ENCODE measurements around the gene GSK3B. TPM values are rescaled to one million over a fixed set of nuclear protein-coding genes. Genes with fewer than 3 reads are reported as not detected.

Gene GSK3B
- total and polyA plus RNA-seq, 2 donors (not counting 3 experiments of a cell fraction or from before 2014, with no cell fraction given), result 22.1 to 50.1 TPM

DNA sequence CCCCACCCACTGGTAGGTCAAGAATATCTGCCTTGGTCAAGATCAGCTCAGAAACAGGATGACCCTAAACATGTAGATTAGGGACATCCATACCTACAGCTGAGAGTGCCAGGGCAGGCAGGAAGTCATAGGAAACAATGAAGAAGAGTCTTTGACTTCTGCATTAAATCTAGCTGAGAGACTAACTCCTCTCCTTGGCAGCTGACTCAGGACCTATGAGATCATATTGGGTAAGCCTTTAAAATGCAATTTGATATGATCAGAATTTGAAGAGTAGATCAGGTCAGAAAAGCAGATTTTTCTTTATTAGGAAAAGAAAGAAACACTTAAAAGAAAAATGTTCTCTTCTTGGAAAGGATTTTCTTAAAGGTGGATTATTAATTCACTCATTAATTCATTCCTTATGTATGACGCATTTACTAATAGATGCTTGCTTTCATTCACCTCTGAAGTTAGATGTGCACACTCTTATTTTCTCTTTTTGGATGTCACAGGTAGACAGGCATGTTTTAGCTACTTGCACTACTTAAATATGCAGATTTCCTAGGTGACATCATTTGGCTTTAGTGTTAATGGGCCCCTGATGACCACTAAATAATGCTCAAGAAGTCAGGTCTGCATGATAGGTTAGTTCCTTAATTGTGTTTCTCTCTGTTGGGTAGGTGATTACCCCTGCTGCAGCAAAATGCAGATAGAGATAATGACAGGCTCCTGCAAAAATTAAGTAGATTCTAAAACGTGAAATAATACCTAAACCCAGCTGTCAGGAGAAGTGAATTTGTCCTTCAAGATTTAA lies 35.7 kb upstream of the GSK3B start:
- ChIA-PET CTCF (interaction anchor here (1.6 kb wide), 1 partner anchor 10 kb away, joined by 5 read pairs; no protein-coding TSS in a partner anchor), POLR2A (interaction anchor here (1.3 kb wide), 1 partner anchor 34 kb away, joined by 3 read pairs; no protein-coding TSS in a partner anchor)

DNA sequence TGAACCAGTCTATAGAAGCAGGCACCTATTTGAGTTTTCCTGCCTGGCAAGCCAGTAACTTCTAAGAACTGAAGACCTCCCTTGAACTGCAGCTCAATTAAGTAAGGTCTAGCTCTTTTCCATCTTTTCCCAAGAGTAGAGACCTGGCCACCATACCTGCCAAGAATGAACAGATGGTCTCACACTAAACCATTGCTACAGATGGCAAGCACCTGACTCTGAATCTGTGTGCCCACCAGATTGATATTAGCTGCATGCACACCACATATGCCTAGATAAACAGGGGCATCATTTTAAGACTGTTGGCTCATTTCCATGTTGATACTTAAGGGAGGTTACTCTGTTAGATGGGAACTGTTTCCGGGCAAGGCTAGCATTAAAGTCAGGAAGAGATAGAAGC lies 34.8 kb upstream of the GSK3B start:
- intact Hi-C loops (cut with micrococcal nuclease), result no loop called here
- Histone ChIP-seq H3K79me2 (ENCODE audit: control insufficient read depth, insufficient read depth, low read length) (no peaks in the 10 kb centered on the region), H3K9me1 (replicated peaks; ENCODE audit: control insufficient read depth, extremely low read depth, insufficient read depth, low read length) (no peaks in the 10 kb centered on the region), H3K4me1 (ENCODE audit: control insufficient read depth, extremely low read depth, insufficient read depth, low read length) (no peaks in the 10 kb centered on the region), H3K27me3 (ENCODE audit: control insufficient read depth in 2 of 2, insufficient read depth in 2 of 2, low read length in 2 of 2) (no peaks in the 10 kb centered on the region), H2AFZ (ENCODE audit: low read depth, low read length) (no peak overlapping the region), H3K9me3 (replicated peaks; ENCODE audit: control insufficient read depth, insufficient read depth, low read length) (no peaks in the 10 kb centered on the region), H3K27ac (ENCODE audit: insufficient read depth, low read depth, low read length) (no peak overlapping the region), H4K20me1 (replicated peaks; ENCODE audit: control insufficient read depth, extremely low read depth, insufficient read depth, low read length) (no peaks in the 10 kb centered on the region), H3K4me3 (replicated peaks in 1 of 3; ENCODE audit: insufficient read depth in 1 of 3, low read depth in 1 of 3, low read length in 3 of 3) (no peak overlapping the region), H3K4me2 (ENCODE audit: insufficient read depth, low read length) (no peak overlapping the region), H3K36me3 (ENCODE audit: control insufficient read depth in 2 of 2, extremely low read depth in 1 of 2, insufficient read depth in 2 of 2, low read length in 2 of 2) (no peaks in the 10 kb centered on the region), H3K9ac (replicated peaks; ENCODE audit: extremely low read depth, insufficient read depth, low read length) (no peak overlapping the region)
- POLR2A ChIA-PET, result interaction anchor here (1.3 kb wide), 1 partner anchor 33 kb away, joined by 3 read pairs; no protein-coding TSS in a partner anchor
- DNase-seq (ENCODE audit: low read depth, low spot score), result no peak
- CTCF ChIA-PET, result interaction anchor here (1.6 kb wide), 1 partner anchor 9 kb away, joined by 5 read pairs; no protein-coding TSS in a partner anchor
- FAIRE-seq, result no peak
- dilution Hi-C loops (cut with MboI; ENCODE audit: extremely low pct_ligation_motif_present, low sequenced_read_pairs), result no loop called here
- BruUV-seq (replicated peaks), result no TSS peak
- TF ChIP-seq JUN (IDR thresholded peaks at IDR 0.05; ENCODE audit: borderline replicate concordance, insufficient read depth, insufficient read length, low read depth) (no peak), POLR2AphosphoS5 (IDR thresholded peaks at IDR 0.05; ENCODE audit: insufficient read depth, low read depth, low read length) (no peak), GATA2 (IDR thresholded peaks at IDR 0.05; ENCODE audit: insufficient read depth, insufficient read length, low read depth, low read length) (no peak), EZH2 (IDR thresholded peaks at IDR 0.05; ENCODE audit: borderline replicate concordance, low read depth, low read length, severe bottlenecking) (no peak), POLR2A (IDR thresholded peaks at IDR 0.05; ENCODE audit: low read depth, low read length) (no peak), MYC (IDR thresholded peaks at IDR 0.05; ENCODE audit: low read depth, low read length) (no peak)
- TF ChIP-seq, protein P1, sequence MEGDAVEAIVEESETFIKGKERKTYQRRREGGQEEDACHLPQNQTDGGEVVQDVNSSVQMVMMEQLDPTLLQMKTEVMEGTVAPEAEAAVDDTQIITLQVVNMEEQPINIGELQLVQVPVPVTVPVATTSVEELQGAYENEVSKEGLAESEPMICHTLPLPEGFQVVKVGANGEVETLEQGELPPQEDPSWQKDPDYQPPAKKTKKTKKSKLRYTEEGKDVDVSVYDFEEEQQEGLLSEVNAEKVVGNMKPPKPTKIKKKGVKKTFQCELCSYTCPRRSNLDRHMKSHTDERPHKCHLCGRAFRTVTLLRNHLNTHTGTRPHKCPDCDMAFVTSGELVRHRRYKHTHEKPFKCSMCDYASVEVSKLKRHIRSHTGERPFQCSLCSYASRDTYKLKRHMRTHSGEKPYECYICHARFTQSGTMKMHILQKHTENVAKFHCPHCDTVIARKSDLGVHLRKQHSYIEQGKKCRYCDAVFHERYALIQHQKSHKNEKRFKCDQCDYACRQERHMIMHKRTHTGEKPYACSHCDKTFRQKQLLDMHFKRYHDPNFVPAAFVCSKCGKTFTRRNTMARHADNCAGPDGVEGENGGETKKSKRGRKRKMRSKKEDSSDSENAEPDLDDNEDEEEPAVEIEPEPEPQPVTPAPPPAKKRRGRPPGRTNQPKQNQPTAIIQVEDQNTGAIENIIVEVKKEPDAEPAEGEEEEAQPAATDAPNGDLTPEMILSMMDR (IDR thresholded peaks at IDR 0.05; ENCODE audit: extremely low read depth in 1 of 2, insufficient read depth in 1 of 2, low read depth in 1 of 2, low read length in 2 of 2), result no peak

More for the DNA sequence above, 35.7 kb upstream of the GSK3B start:
- Histone ChIP-seq H2AFZ (ENCODE audit: low read depth, low read length) (no peak overlapping the region), H3K9me3 (replicated peaks; ENCODE audit: control insufficient read depth, insufficient read depth, low read length) (no peaks in the 10 kb centered on the region), H3K4me3 (replicated peaks in 1 of 3; ENCODE audit: insufficient read depth in 1 of 3, low read depth in 1 of 3, low read length in 3 of 3) (no peak overlapping the region), H3K36me3 (ENCODE audit: control insufficient read depth in 2 of 2, extremely low read depth in 1 of 2, insufficient read depth in 2 of 2, low read length in 2 of 2) (no peaks in the 10 kb centered on the region), H4K20me1 (replicated peaks; ENCODE audit: control insufficient read depth, extremely low read depth, insufficient read depth, low read length) (no peaks in the 10 kb centered on the region), H3K27ac (ENCODE audit: insufficient read depth, low read depth, low read length) (no peak overlapping the region), H3K27me3 (ENCODE audit: control insufficient read depth in 2 of 2, insufficient read depth in 2 of 2, low read length in 2 of 2) (no peaks in the 10 kb centered on the region), H3K9me1 (replicated peaks; ENCODE audit: control insufficient read depth, extremely low read depth, insufficient read depth, low read length) (no peaks in the 10 kb centered on the region), H3K79me2 (ENCODE audit: control insufficient read depth, insufficient read depth, low read length) (no peaks in the 10 kb centered on the region), H3K4me2 (ENCODE audit: insufficient read depth, low read length) (no peak overlapping the region), H3K4me1 (ENCODE audit: control insufficient read depth, extremely low read depth, insufficient read depth, low read length) (no peaks in the 10 kb centered on the region), H3K9ac (replicated peaks; ENCODE audit: extremely low read depth, insufficient read depth, low read length) (no peak overlapping the region)
- TF ChIP-seq GATA2 (IDR thresholded peaks at IDR 0.05; ENCODE audit: insufficient read depth, insufficient read length, low read depth, low read length), result no peak
- no peak for TF ChIP-seq MYC (IDR thresholded peaks at IDR 0.05; ENCODE audit: low read depth, low read length)
- TF ChIP-seq POLR2AphosphoS5 (IDR thresholded peaks at IDR 0.05; ENCODE audit: insufficient read depth, low read depth, low read length), result no peak
- TF ChIP-seq POLR2A (IDR thresholded peaks at IDR 0.05; ENCODE audit: low read depth, low read length), result no peak
- TF ChIP-seq FOS (IDR thresholded peaks at IDR 0.05; ENCODE audit: borderline replicate concordance, insufficient read depth, low read length), result no peak
- no peak for TF ChIP-seq EZH2 (IDR thresholded peaks at IDR 0.05; ENCODE audit: borderline replicate concordance, low read depth, low read length, severe bottlenecking)
- TF ChIP-seq, protein P2, sequence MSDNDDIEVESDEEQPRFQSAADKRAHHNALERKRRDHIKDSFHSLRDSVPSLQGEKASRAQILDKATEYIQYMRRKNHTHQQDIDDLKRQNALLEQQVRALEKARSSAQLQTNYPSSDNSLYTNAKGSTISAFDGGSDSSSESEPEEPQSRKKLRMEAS (IDR thresholded peaks at IDR 0.05; ENCODE audit: insufficient read depth, insufficient read length), result no peak
- no peak for FAIRE-seq
- DNase-seq (ENCODE audit: low read depth, low spot score), result no peak
- no TSS peak for BruUV-seq (replicated peaks)
- intact Hi-C loops (cut with micrococcal nuclease) (no loop called here), dilution Hi-C loops (cut with MboI; ENCODE audit: extremely low pct_ligation_motif_present, low sequenced_read_pairs) (no loop called here)
